OCI-LY7 (cell line): ENCODE data around the gene VTI1A.

Experiments used
- CTCF ChIP-seq: fragments of 200-600 bp; sonication (generic); conservative IDR thresholded peaks from 2 replicates; pipeline ENCODE4 v1.5.1; 2014; ENCODE audit warnings: mild to moderate bottlenecking, antibody characterized with exemption, low read length, moderate library complexity, mixed read lengths
- EZH2phosphoT487 ChIP-seq: fragments of 200-600 bp; sonication (generic); IDR thresholded peaks from 2 replicates; pipeline ENCODE4 v1.6.1; 2018; ENCODE audit warnings: low read depth, borderline replicate concordance, mild to moderate bottlenecking, mixed run types, antibody characterized with exemption, low read length, moderate library complexity, mixed read lengths

GRCh38 chr10:112502536-112502935 lies 55.5 kb downstream of the VTI1A start:
- TF ChIP-seq CTCF = no peak
- TF ChIP-seq EZH2phosphoT487 = no peak
